ENCODE results near the gene POLR2F. TPM values are rescaled to one million over a fixed set of nuclear protein-coding genes. Genes with fewer than 3 reads are reported as not detected.
A peak's percentile ranks its signal among the peaks of the same experiment; 100 is the strongest.

The POLR2F gene
- total and polyA plus RNA-seq, 9 of the 15 experiments (the other 6 are each of a cell fraction or from before 2014, with no cell fraction given): 98.9 to 410 (median 168) TPM

GRCh38 chr22:38017272-38017920, 63.9 kb downstream of the POLR2F start:
- in situ Hi-C loops (cut with MboI): no loop called here
- WGBS (ENCODE audit: insufficient coverage, low coverage, missing lambda C conversion rate): 34% methylated on average over 7 of the region's 7 CpGs
- no peak overlapping the region for H3K27ac ChIP-seq (ENCODE audit: extremely low read depth, low read depth, low read length)
- H3K27me3 ChIP-seq (ENCODE audit: control insufficient read depth in 2 of 2, insufficient read depth in 2 of 2, low read length in 2 of 2): no peaks in the 10 kb centered on the region
- 0 out of 2 replicates have a peak overlapping the region, but pooled peaks have one; percentile 39 for H2AFZ ChIP-seq (ENCODE audit: low read depth, low read length)
- DNase-seq (ENCODE audit: extremely low read depth in 1 of 4, low spot score in 3 of 4): peak in 1 of 4 experiments; percentile 31
- 0 out of 4 replicates have a peak overlapping the region, but pooled peaks of 1 of the 2 experiments have one; percentile 17 for H3K9ac ChIP-seq (ENCODE audit: insufficient read depth in 1 of 2, low read depth in 2 of 2, low read length in 2 of 2)
- no peaks in the 10 kb centered on the region for H4K20me1 ChIP-seq (replicated peaks; ENCODE audit: control insufficient read depth, insufficient read depth, low read length)
- POLR2A ChIA-PET: interaction anchor here (0.6 to 0.9 kb wide), 3 partner anchors 11 to 51 kb away, joined by 3 to 5 read pairs (median 3); no protein-coding TSS in a partner anchor
- no peaks in the 10 kb centered on the region for H3K9me1 ChIP-seq (ENCODE audit: control insufficient read depth, insufficient read depth, low read length)
- no peaks in the 10 kb centered on the region for H3K9me3 ChIP-seq (replicated peaks; ENCODE audit: control insufficient read depth, insufficient read depth, low read depth, low read length)
- CTCF ChIA-PET (ENCODE audit: low intra/inter-chr PET ratio): no interaction called here
- H3K4me2 ChIP-seq (ENCODE audit: insufficient read depth, low read length): no peak overlapping the region
- intact Hi-C loops (cut with micrococcal nuclease): no loop called here
- H3K4me1 ChIP-seq (replicated peaks in 1 of 2; ENCODE audit: control insufficient read depth in 2 of 2, insufficient read depth in 2 of 2, low read length in 2 of 2): peaks cover 12 to 24% of the 10 kb centered on the region in 2 experiments; a peak in 4 of 5 replicates
- FAIRE-seq: no peak
- peak; percentile 62 for TF ChIP-seq NFIC (IDR thresholded peaks at IDR 0.05)
- TF ChIP-seq CHD4 (IDR thresholded peaks at IDR 0.05; ENCODE audit: insufficient read depth, insufficient replicate concordance, low read depth, low read length, poor library complexity, severe bottlenecking): no peak
- no peak overlapping the region for H3K4me3 ChIP-seq
- peak; percentile 61 for ATAC-seq
- no peaks in the 10 kb centered on the region for H3K79me2 ChIP-seq (ENCODE audit: control insufficient read depth, insufficient read depth, low read length)
- no peaks in the 10 kb centered on the region for H3K36me3 ChIP-seq (ENCODE audit: control insufficient read depth, insufficient read depth, low read length)
- no TSS peak for BruUV-seq (replicated peaks)
